Muscle of back (tissue), 11 donors: Measurements from ENCODE around the gene IL17REL. TPM values are rescaled to one million over a fixed set of nuclear protein-coding genes. Genes with fewer than 3 reads are reported as not detected.
A peak's percentile ranks its signal among the peaks of the same experiment; 100 is the strongest.

Experiments
- DNase-seq, 3 donors: peaks; one replicate each; pipeline versions ENCODE4 v3.0.0 to v3.0.0-alpha.2; 2013
- polyA plus RNA-seq, 10 donors: library from polyadenylated mRNA; unstranded; fragments of 120-200 nt; gene quantifications; one replicate each; pipeline ENCODE4 v1.2.1, GENCODE V29; 2013; ENCODE audit not compliant: insufficient read length in 10 of 10

Gene IL17REL
- polyA plus RNA-seq, 10 donors, result 0.08 TPM; not detected in 9

GRCh38 chr22:49969751-49970527 is 42.6 kb downstream of the IL17REL start:
- peak in 1 of 3 donors; percentile 19 for DNase-seq

GRCh38 chr22:49968831-49969661 is 43.5 kb downstream of the IL17REL start:
- peak in 1 of 3 donors; percentile 14 for DNase-seq

- DNase-seq, result peak in 1 of 3 donors; percentile 4
Measured at GRCh38 chr22:49968313-49968830, 44.2 kb downstream of the IL17REL start.

- peak in 1 of 3 donors; percentile 47 for DNase-seq
Measured at GRCh38 chr22:49967706-49968208, 44.8 kb downstream of the IL17REL start.

DNA sequence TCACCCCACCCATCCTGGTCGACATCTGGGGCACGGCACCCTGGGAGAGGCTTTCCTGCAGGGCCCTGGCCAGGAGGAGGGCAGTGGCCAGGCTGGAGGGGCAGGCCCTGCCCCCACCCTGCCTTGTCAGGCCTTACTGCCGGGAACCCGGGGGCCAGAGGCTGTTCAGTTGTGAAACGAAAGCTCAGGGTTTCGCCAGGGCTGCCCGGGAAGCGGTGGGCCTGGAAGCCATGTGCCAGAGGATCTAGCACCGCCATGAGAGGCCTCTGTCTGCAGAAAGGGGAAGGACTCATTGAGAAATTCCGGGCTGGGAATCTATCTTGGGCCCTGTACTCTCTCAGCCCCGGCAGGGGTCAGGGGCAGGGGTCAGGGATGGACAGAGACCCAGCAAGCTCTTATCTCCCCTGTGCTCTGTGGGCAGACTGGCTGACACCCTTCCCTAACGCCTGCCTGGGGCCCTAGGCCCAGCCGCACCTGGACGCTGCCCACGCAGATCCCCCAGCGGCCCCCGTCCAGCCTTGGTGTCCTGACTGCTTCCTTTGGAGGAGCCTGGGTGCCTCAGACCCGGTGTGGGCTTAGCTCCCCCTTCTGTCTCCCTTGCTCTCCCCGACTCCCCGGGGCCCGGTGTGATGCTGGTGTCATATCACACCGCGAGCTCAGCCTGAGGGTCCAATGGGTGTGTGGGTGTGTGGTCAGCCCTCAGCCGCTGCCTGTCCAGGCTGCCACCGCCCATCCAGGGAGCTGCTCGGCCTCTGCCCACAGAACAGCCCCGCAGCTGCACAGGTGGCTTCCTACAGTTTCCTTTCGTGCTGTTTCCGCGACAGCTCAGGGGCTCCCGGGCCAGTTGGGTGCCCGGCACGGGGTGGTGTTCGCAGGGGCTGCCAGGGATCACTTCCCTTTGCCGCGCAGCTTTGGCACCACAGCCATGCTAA is 45.5 kb downstream of the IL17REL start:
- DNase-seq, result peak in 1 of 3 donors; percentile 46

GRCh38 chr22:49966041-49966773 is 46.4 kb downstream of the IL17REL start:
- DNase-seq, result peak in 1 of 3 donors; percentile 12

DNA sequence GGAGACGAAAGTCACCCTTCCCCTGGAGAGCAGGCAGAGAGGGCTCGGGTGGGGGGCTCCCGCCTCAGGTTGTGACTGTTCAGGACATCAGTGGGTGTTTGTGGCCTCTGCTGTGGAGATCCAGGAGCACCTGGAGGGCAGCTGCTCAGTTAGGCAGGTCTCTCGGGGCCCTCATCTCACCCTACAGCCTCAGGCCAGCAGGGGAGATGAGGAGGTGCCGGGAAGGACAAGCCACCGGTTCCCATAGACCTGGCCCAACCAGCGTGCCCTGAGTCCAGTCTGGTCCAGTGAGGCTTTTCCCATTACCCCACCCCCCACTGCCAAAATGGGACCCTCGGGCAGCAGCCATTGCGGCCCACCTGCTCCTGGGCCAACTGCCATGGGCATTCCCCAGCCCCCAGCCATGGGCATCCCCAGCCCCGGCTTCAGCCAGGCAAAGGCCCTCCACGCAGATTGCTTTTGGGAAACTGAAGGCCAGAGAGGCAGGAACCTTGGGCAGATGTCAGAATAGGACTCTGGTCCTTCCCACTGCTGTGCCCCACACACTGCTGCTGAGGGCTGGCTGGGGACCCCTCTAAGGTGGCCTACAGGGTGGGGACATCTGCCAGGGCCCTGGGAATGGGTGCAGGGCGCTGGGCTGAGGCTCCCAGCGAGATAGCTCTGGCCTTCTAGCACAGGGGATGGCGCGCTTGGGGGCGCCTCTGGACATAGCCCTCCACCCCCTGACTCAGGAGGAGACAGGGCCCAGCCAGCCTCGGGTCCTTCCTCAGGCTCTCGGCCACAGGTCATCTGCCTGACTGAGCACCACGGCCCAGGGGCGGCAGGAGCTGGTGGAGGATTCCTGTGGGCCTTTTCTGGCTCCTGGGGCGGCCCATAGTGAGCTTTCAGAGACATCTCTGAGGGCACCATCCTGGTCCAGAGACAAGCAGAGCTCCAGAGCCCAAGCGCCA is 47.2 kb downstream of the IL17REL start:
- no peak for DNase-seq

DNA sequence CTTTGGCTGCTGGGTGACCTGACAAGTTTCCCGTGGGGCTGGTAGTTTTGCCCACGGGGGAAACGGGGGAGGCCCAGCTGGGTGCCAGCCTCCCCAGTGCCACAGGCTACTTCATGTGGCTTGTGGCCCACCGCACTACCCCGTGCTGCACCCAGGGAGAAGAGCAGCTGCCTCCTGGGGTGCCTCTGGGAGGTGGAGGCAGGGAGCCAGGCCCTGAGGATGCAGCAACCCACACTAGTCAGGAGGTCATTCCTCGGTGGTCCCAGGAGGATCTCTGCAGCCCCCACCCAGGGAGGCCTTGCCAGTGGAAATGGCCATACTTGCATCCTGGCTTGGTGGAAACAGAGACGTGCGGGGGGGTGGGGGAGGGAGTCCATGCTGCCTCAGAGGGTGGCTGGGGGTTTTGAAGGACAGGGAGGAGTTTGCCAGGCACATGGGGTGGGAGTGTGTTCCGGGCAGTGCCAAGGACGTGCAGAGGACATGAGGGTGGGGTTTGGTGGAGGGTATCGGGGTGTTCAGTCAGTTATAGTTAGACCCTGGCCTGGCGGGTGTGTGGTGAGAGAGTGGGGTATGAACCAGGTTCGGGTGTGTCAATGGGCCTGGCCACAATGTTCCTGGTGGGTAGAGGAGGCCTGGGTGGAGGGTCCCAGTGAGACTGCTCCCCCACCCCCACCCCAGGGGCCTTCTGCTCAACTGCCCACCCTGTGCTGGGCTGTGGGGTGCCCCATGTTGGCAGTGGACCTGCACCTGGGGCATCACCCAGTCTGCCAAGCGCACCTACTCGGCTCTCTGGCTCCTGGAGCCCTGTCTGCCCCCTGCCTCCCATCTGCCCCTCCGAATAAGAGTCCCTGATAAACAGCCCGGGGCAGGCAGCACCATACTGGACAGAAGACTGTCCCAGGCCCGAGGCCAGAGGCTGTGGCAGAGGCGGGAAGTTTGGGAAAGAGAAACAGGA is 48.2 kb downstream of the IL17REL start:
- DNase-seq, result no peak

DNA sequence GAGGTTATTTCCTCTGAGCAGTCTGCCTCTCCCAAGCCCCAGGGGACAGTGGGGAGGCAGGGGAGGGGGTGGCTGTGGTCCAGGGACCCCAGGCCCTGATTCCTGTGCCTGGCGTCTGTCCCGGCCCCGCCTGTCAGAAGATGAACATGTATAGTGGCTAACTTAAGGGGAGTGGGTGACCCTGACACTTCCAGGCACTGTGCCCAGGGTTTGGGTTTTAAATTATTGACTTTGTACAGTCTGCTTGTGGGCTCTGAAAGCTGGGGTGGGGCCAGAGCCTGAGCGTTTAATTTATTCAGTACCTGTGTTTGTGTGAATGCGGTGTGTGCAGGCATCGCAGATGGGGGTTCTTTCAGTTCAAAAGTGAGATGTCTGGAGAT is 48.9 kb downstream of the IL17REL start:
- DNase-seq, result no peak

DNA sequence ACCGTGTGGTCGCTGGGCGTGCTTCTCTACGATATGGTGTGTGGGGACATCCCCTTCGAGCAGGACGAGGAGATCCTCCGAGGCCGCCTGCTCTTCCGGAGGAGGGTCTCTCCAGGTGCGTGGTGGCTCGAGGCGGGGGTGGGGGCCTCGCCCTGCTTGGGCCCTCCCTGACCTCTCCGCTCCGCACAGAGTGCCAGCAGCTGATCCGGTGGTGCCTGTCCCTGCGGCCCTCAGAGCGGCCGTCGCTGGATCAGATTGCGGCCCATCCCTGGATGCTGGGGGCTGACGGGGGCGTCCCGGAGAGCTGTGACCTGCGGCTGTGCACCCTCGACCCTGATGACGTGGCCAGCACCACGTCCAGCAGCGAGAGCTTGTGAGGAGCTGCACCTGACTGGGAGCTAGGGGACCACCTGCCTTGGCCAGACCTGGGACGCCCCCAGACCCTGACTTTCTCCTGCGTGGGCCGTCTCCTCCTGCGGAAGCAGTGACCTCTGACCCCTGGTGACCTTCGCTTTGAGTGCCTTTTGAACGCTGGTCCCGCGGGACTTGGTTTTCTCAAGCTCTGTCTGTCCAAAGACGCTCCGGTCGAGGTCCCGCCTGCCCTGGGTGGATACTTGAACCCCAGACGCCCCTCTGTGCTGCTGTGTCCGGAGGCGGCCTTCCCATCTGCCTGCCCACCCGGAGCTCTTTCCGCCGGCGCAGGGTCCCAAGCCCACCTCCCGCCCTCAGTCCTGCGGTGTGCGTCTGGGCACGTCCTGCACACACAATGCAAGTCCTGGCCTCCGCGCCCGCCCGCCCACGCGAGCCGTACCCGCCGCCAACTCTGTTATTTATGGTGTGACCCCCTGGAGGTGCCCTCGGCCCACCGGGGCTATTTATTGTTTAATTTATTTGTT is 49.6 kb downstream of the IL17REL start:
- DNase-seq, result no peak

- peak; percentile 78 to 90 (median 89) for DNase-seq
Measured at GRCh38 chr22:49962012-49962750, 50.4 kb downstream of the IL17REL start.

GRCh38 chr22:49961601-49962011 is 51.0 kb downstream of the IL17REL start:
- DNase-seq, result peak in 1 of 3 donors; percentile 66

DNA sequence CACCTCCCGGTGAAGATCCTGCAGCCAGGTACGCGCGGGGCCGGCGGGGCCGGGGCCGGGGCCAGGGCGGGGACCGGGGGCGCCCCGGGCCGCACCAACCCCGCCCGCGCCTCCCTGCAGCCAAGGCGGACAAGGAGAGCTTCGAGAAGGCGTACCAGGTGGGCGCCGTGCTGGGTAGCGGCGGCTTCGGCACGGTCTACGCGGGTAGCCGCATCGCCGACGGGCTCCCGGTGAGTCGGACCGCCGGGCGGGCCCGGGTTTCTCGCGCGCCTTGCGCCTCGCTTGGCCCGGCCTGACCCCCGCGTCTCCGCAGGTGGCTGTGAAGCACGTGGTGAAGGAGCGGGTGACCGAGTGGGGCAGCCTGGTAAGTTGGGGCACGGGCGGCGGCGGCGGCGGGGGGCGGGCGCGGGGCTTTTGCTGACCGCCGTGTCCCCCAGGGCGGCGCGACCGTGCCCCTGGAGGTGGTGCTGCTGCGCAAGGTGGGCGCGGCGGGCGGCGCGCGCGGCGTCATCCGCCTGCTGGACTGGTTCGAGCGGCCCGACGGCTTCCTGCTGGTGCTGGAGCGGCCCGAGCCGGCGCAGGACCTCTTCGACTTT is 51.5 kb downstream of the IL17REL start:
- DNase-seq, result peak in 1 of 3 donors; percentile 64

- DNase-seq, result peak; percentile 98
Measured at GRCh38 chr22:49960159-49961004, 52.2 kb downstream of the IL17REL start, which contains the start of gene PIM3. Gene PIM3, plus strand, starts transcription at chr22:49960772. Its CDS starts 176 bp downstream, at chr22:49960948.

DNA sequence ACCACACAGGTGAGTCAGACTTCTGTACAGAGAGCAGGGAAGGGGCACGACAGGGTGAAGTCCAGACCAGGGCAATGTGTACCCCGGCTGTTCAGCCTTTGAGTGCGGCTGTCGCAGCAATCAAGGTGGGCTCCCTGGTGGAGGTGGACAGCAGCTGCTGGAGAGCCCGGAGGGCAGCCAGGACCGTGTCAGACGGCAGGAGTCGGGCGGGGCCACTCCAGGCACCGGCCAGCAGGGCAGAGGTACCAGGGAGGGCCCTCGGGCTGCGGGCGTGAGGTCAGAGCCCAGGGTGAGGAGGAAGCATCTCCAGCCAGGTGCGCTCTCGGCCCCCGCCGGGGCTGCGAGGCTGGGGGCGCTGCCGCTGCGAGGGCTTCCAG is 52.8 kb downstream of the IL17REL start:
- DNase-seq, result no peak
